Measurements from ENCODE around the gene ROBO4. TPM values are rescaled to one million over a fixed set of nuclear protein-coding genes. Genes with fewer than 3 reads are reported as not detected.

Gene ROBO4
- total RNA-seq, 1 donor from 2014 or later, result 521 TPM

GRCh38 chr11:124872741-124873140, 24.9 kb downstream of the ROBO4 start:
- no peak for DNase-seq

- DNase-seq, result no peak
These were observed 25.4 kb downstream of the ROBO4 start for GRCh38 chr11:124872280-124872679.

- no peak for DNase-seq
These were observed 27.2 kb downstream of the ROBO4 start for GRCh38 chr11:124870430-124870829.

GRCh38 chr11:124869856-124870387, 27.7 kb downstream of the ROBO4 start:
- DNase-seq, result no peak

GRCh38 chr11:124869331-124869730, 28.3 kb downstream of the ROBO4 start:
- no peak for DNase-seq

- no peak for DNase-seq
These were observed 29.1 kb downstream of the ROBO4 start for GRCh38 chr11:124868331-124869274.

GRCh38 chr11:124867700-124868099, 30.0 kb downstream of the ROBO4 start:
- peak; percentile 72 for DNase-seq

- peak; percentile 71 for DNase-seq
These were observed 31.5 kb downstream of the ROBO4 start for GRCh38 chr11:124865902-124866851.

GRCh38 chr11:124865181-124865901, 32.3 kb downstream of the ROBO4 start, which contains the start of gene ROBO3:
TSS of gene ROBO3 (plus strand) at chr11:124865432. CDS start at chr11:124865578, 146 bp downstream.
- no peak for DNase-seq

- DNase-seq, result no peak
These were observed 32.8 kb downstream of the ROBO4 start for GRCh38 chr11:124864892-124865180.

- no peak for DNase-seq
These were observed 33.3 kb downstream of the ROBO4 start for GRCh38 chr11:124864176-124864891.

- peak; percentile 8 for DNase-seq
These were observed 33.9 kb downstream of the ROBO4 start for GRCh38 chr11:124863826-124864165.

- DNase-seq, result peak; percentile 44
These were observed 34.4 kb downstream of the ROBO4 start for GRCh38 chr11:124863137-124863825.

- no peak for DNase-seq
These were observed 36.0 kb downstream of the ROBO4 start for GRCh38 chr11:124861670-124862069.

GRCh38 chr11:124859171-124859570, 38.5 kb downstream of the ROBO4 start:
- no peak for DNase-seq

- DNase-seq, result no peak
These were observed 51.5 kb downstream of the ROBO4 start for GRCh38 chr11:124846070-124846673.

- no peak for DNase-seq
These were observed 53.0 kb downstream of the ROBO4 start for GRCh38 chr11:124844664-124845079.

- no peak for DNase-seq
These were observed 54.1 kb downstream of the ROBO4 start for GRCh38 chr11:124843616-124843910.

- DNase-seq, result no peak
These were observed 55.4 kb downstream of the ROBO4 start for GRCh38 chr11:124842305-124842704.

- no peak for DNase-seq
These were observed 55.8 kb downstream of the ROBO4 start for GRCh38 chr11:124841840-124842239.

- DNase-seq, result no peak
These were observed 56.5 kb downstream of the ROBO4 start for GRCh38 chr11:124841201-124841600.
